SK-N-SH (cell line): ENCODE measurements around the gene KIF3C. TPM values are rescaled to one million over a fixed set of nuclear protein-coding genes. Genes with fewer than 3 reads are reported as not detected.

Experiments
- CTCF ChIA-PET: fragments of 300-600, 350-600 bp; formaldehyde crosslinking; extraction: SDS; loops from one replicate; lab custom pipeline; 2021; lab: Yijun Ruan, JAX
- POLR2A ChIA-PET: fragments of 350-600 bp; sonication (Branson Sonifier 250); formaldehyde crosslinking; extraction: SDS; loops from one replicate; lab custom pipeline; 2020; ENCODE audit warnings: antibody characterized with exemption, inconsistent platforms; lab: Yijun Ruan, JAX
- DNase-seq: peaks from one replicate; pipeline ENCODE4 v3.0.0; 2012
- H2AFZ ChIP-seq: fragments of 200-600 bp; sonication (generic); 2 replicates; pipeline ENCODE4 v1.8.1; 2016; ENCODE audit warnings: antibody characterized with exemption, mild to moderate bottlenecking, low read depth
- H3F3A ChIP-seq: fragments of 200-600 bp; sonication (generic); replicated peaks from 2 replicates; pipeline ENCODE3; 2016; ENCODE audit warnings: antibody characterized with exemption, mild to moderate bottlenecking; ENCODE audit not compliant: insufficient read depth
- H3K27ac ChIP-seq, 2 experiments: fragments of 200-500 bp in 1 of 2; fragments of 200-600 bp in 1 of 2; sonication (Bioruptor generic) in 1 of 2; sonication (generic), shearing (Covaris generic) in 1 of 2; 2 replicates each; pipeline versions ENCODE4 v1.5.1 to v1.6.1; 2014 to 2016; ENCODE audit warnings: low read depth in 2 of 2, inconsistent platforms in 1 of 2, low read length in 1 of 2, mild to moderate bottlenecking in 1 of 2, mixed read lengths in 1 of 2
- H3K27me3 ChIP-seq: fragments of 200-600 bp; sonication (generic), shearing (Covaris generic); 2 replicates; pipeline ENCODE4 v1.6.1; 2016; ENCODE audit warnings: mixed run types; ENCODE audit not compliant: insufficient read depth
- H3K36me3 ChIP-seq, 2 experiments: fragments of 200-500 bp in 1 of 2; fragments of 200-600 bp in 1 of 2; sonication (Bioruptor generic) in 1 of 2; sonication (generic) in 1 of 2; replicated peaks in 1 of 2; 2 replicates each; pipeline versions ENCODE3 to v1.5.1; 2014 to 2016; ENCODE audit warnings: low read length in 1 of 2, mild to moderate bottlenecking in 1 of 2; ENCODE audit not compliant: insufficient read depth in 2 of 2, control insufficient read depth in 1 of 2
- H3K4me1 ChIP-seq, 2 experiments: fragments of 200-500 bp in 1 of 2; fragments of 200-600 bp in 1 of 2; sonication (Bioruptor generic) in 1 of 2; sonication (generic), shearing (Covaris generic) in 1 of 2; 2 replicates each; pipeline versions ENCODE4 v1.5.1 to v1.6.1; 2014 to 2016; ENCODE audit warnings: low read depth in 1 of 2, low read length in 1 of 2, mixed run types in 1 of 2; ENCODE audit not compliant: insufficient read depth in 2 of 2, control insufficient read depth in 1 of 2
- H3K4me2 ChIP-seq: fragments of 200-600 bp; sonication (generic), shearing (Covaris generic); 2 replicates; pipeline ENCODE4 v1.6.1; 2017; ENCODE audit warnings: mixed run types
- H3K4me3 ChIP-seq, 2 experiments: fragments of 200-500 bp in 1 of 2; fragments of 200-600 bp in 1 of 2; sonication (Bioruptor generic) in 1 of 2; sonication (generic), shearing (Covaris generic) in 1 of 2; 2 replicates each; pipeline versions ENCODE4 v1.5.1 to v1.8.1; 2014 to 2016; ENCODE audit warnings: low read depth in 2 of 2, inconsistent platforms in 1 of 2, low read length in 1 of 2, mild to moderate bottlenecking in 1 of 2, mixed read lengths in 1 of 2, moderate library complexity in 1 of 2
- H3K79me2 ChIP-seq: fragments of 200-600 bp; sonication (generic); 2 replicates; pipeline ENCODE4 v1.8.1; 2017; ENCODE audit warnings: mild to moderate bottlenecking; ENCODE audit not compliant: insufficient read depth
- H3K9ac ChIP-seq: fragments of 200-600 bp; sonication (generic); 2 replicates; pipeline ENCODE4 v1.6.1; 2017; ENCODE audit warnings: mixed run types
- H3K9me2 ChIP-seq: fragments of 200-600 bp; sonication (generic); 2 replicates; pipeline ENCODE4 v1.6.1; 2017; ENCODE audit warnings: mixed run types
- H3K9me3 ChIP-seq: fragments of 200-600 bp; sonication (generic); 2 replicates; pipeline ENCODE4 v1.6.1; 2017; ENCODE audit warnings: mixed run types, mild to moderate bottlenecking, moderate library complexity
- H4K20me1 ChIP-seq: fragments of 200-600 bp; sonication (generic); 2 replicates; pipeline ENCODE4 v1.6.1; 2017; ENCODE audit warnings: mild to moderate bottlenecking, mixed run types; ENCODE audit not compliant: insufficient read depth
- CHD2 ChIP-seq: fragments of 150-350 bp; IDR thresholded peaks from 2 replicates; pipeline ENCODE4 v1.6.1; 2018; ENCODE audit warnings: low read length; ENCODE audit not compliant: partially characterized antibody
- CTCF ChIP-seq: fragments of 200-600 bp; sonication (generic); IDR thresholded peaks from 2 replicates; pipeline ENCODE4 v1.6.1; 2017; ENCODE audit warnings: antibody characterized with exemption, mild to moderate bottlenecking, moderate library complexity
- ELF1 ChIP-seq: IDR thresholded peaks from 2 replicates; pipeline ENCODE4 v1.4.0; 2012
- EP300 ChIP-seq, 2 experiments: IDR thresholded peaks; 2 replicates each; pipeline versions ENCODE4 v1.4.0 to v1.6.1; 2012; ENCODE audit warnings: borderline replicate concordance in 1 of 2, low read depth in 1 of 2, low read length in 1 of 2
- GABPA ChIP-seq: IDR thresholded peaks from 2 replicates; pipeline ENCODE4 v1.4.0; 2012; ENCODE audit warnings: low read depth, mild to moderate bottlenecking
- MAX ChIP-seq: IDR thresholded peaks from 2 replicates; pipeline ENCODE4 v1.4.0; 2012; ENCODE audit warnings: low read depth
- MEF2A ChIP-seq: IDR thresholded peaks from 2 replicates; pipeline ENCODE4 v1.4.0; 2012; ENCODE audit warnings: low read depth, borderline replicate concordance
- MXI1 ChIP-seq: IDR thresholded peaks from 2 replicates; pipeline ENCODE4 v1.6.1; 2012; ENCODE audit warnings: mild to moderate bottlenecking, low read depth, low read length, improper control_type of control experiment
- RAD21 ChIP-seq: IDR thresholded peaks from 2 replicates; pipeline ENCODE4 v1.6.1; 2012; ENCODE audit warnings: mild to moderate bottlenecking, low read length
- RCOR1 ChIP-seq: fragments of 150-350 bp; IDR thresholded peaks from 2 replicates; pipeline ENCODE4 v1.6.1; 2017; ENCODE audit warnings: antibody characterized with exemption, low read length
- REST ChIP-seq: IDR thresholded peaks from 2 replicates; pipeline ENCODE4 v1.6.1; 2012; ENCODE audit warnings: mild to moderate bottlenecking, low read depth, low read length, moderate library complexity
- TCF12 ChIP-seq: IDR thresholded peaks from 2 replicates; pipeline ENCODE4 v1.4.0; 2012
- ZBTB33 ChIP-seq: IDR thresholded peaks from 2 replicates; pipeline ENCODE4 v1.4.0; 2012; ENCODE audit warnings: low read depth, borderline replicate concordance
- WGBS: methylation state at CpG from one replicate; pipeline ENCODE4 v1.1.6; 2017; ENCODE audit warnings: low lambda C conversion rate; 5-methylcytosine and 5-hydroxymethylcytosine counted together
- polyA plus RNA-seq, 3 experiments: library from polyadenylated mRNA; depleted of rRNA; stranded (reverse); fragments of >200 nt; gene quantifications; 2 replicates each; pipeline ENCODE4 v1.2.3, GENCODE V29; 2012

Gene KIF3C
- polyA plus RNA-seq, 1 of the 3 experiments (the other 2 are of a cell fraction), result 29.5 TPM

- H3K79me2 ChIP-seq, result no peaks in the 10 kb centered on the region
- CTCF ChIA-PET, result no interaction called here
- TF ChIP-seq ZBTB33, result no peak
- TF ChIP-seq TCF12, result no peak
- no peak for TF ChIP-seq CTCF
- TF ChIP-seq GABPA, result no peak
- no peak for TF ChIP-seq ELF1
- TF ChIP-seq REST, result no peak
- TF ChIP-seq, all 33 proteins: peak for 0
- Histone ChIP-seq H3K36me3 (no peaks in the 10 kb centered on the region), H3K9me3 (no peaks in the 10 kb centered on the region), H3K9ac (no peak overlapping the region), H3K4me3 (no peak overlapping the region), H3K9me2 (no peaks in the 10 kb centered on the region), H3K27me3 (no peaks in the 10 kb centered on the region), H2AFZ (no peak overlapping the region), H3K4me1 (no peaks in the 10 kb centered on the region), H3F3A (no peaks in the 10 kb centered on the region), H3K4me2 (no peak overlapping the region), H4K20me1 (no peaks in the 10 kb centered on the region), H3K27ac (no peak overlapping the region)
- DNase-seq, result no peak
- 94% methylated on average over 5 of the region's 5 CpGs for WGBS
- POLR2A ChIA-PET, result no interaction called here
These were observed 62.0 kb downstream of the KIF3C start for GRCh38 chr2:25920336-25920735.

- peaks cover 6 to 9% of the 10 kb centered on the region in 2 experiments; a peak in 2 of 4 replicates for H3K4me1 ChIP-seq
- H3K9me2 ChIP-seq, result no peaks in the 10 kb centered on the region
- no peaks in the 10 kb centered on the region for H3K36me3 ChIP-seq
- no peaks in the 10 kb centered on the region for H3K9me3 ChIP-seq
- H2AFZ ChIP-seq, result no peak overlapping the region
- no peak overlapping the region for H3K4me2 ChIP-seq
- 69% methylated on average over 3 of the region's 3 CpGs for WGBS
- POLR2A ChIA-PET, result no interaction called here
- no peak overlapping the region for H3K9ac ChIP-seq
- CTCF ChIA-PET, result interaction anchor here (1.0 to 1.7 kb wide), 4 partner anchors 19 to 40 kb away, joined by 3 to 5 read pairs (median 4); partner anchors contain the start of gene ASXL2
- H3K27ac ChIP-seq, result no peak overlapping the region
- H3K79me2 ChIP-seq, result no peaks in the 10 kb centered on the region
- DNase-seq, result no peak
- no peaks in the 10 kb centered on the region for H3F3A ChIP-seq
- no peak overlapping the region for H3K4me3 ChIP-seq
- no peaks in the 10 kb centered on the region for H3K27me3 ChIP-seq
- H4K20me1 ChIP-seq, result no peaks in the 10 kb centered on the region
- TF ChIP-seq REST, result no peak
- TF ChIP-seq MXI1, result no peak
- TF ChIP-seq RAD21, result no peak
- TF ChIP-seq ZBTB33, result no peak
- TF ChIP-seq MEF2A, result no peak
- no peak for TF ChIP-seq EP300 (IDR thresholded peaks at IDR 0.05; ENCODE audit: borderline replicate concordance in 1 of 2, low read depth in 1 of 2, low read length in 1 of 2)
- no peak for TF ChIP-seq RCOR1
- TF ChIP-seq CHD2, result no peak
- TF ChIP-seq MAX, result no peak
- TF ChIP-seq TCF12, result no peak
These were observed 64.5 kb downstream of the KIF3C start for GRCh38 chr2:25917832-25918231.
